ENCODE data around the gene SBF2. TPM values are rescaled to one million over a fixed set of nuclear protein-coding genes. Genes with fewer than 3 reads are reported as not detected.

Gene SBF2
- total and polyA plus RNA-seq, 9 of the 15 experiments (the other 6 are each of a cell fraction or from before 2014, with no cell fraction given), result 0.80 to 9.5 (median 5.0) TPM

- no peaks in the 10 kb centered on the region; the same call in 1 of the 2 replicates for H4K20me1 ChIP-seq (replicated peaks; ENCODE audit: control insufficient read depth, insufficient read depth, low read length)
- H3K79me2 ChIP-seq (ENCODE audit: control insufficient read depth, insufficient read depth, low read length), result no peaks in the 10 kb centered on the region
- no peak overlapping the region for H3K4me2 ChIP-seq (ENCODE audit: insufficient read depth, low read length)
- 0 out of 4 replicates have a peak overlapping the region, but pooled peaks of 1 of the 2 experiments have one; percentile 50 for H3K9ac ChIP-seq (ENCODE audit: insufficient read depth in 1 of 2, low read depth in 2 of 2, low read length in 2 of 2)
- H3K27ac ChIP-seq (ENCODE audit: extremely low read depth, low read depth, low read length), result no peak overlapping the region
- H3K9me1 ChIP-seq (ENCODE audit: control insufficient read depth, insufficient read depth, low read length), result no peaks in the 10 kb centered on the region
- H3K4me3 ChIP-seq, result no peak overlapping the region
- no peaks in the 10 kb centered on the region for H3K9me3 ChIP-seq (replicated peaks; ENCODE audit: control insufficient read depth, insufficient read depth, low read depth, low read length)
- CTCF ChIA-PET (ENCODE audit: low intra/inter-chr PET ratio), result no interaction called here
- BruUV-seq (replicated peaks), result no TSS peak
- DNase-seq (ENCODE audit: extremely low read depth in 1 of 4, low spot score in 3 of 4) (no peak), FAIRE-seq (no peak), ATAC-seq (no peak; the same call in 2 of the 3 replicates)
- no peaks in the 10 kb centered on the region for H3K4me1 ChIP-seq (replicated peaks in 1 of 2; ENCODE audit: control insufficient read depth in 2 of 2, insufficient read depth in 2 of 2, low read length in 2 of 2)
- in situ Hi-C loops (cut with MboI) (no loop called here), intact Hi-C loops (cut with micrococcal nuclease) (no loop called here)
- H3K27me3 ChIP-seq (ENCODE audit: control insufficient read depth in 2 of 2, insufficient read depth in 2 of 2, low read length in 2 of 2), result no peaks in the 10 kb centered on the region
- H3K36me3 ChIP-seq (ENCODE audit: control insufficient read depth, insufficient read depth, low read length), result no peaks in the 10 kb centered on the region
- 19% methylated on average over 2 of the region's 2 CpGs for WGBS (ENCODE audit: insufficient coverage, low coverage, missing lambda C conversion rate)
- H2AFZ ChIP-seq (ENCODE audit: low read depth, low read length), result no peak overlapping the region
- POLR2A ChIA-PET, result interaction anchor here (1.3 kb wide), 1 partner anchor 9 kb away, joined by 3 read pairs; no protein-coding TSS in a partner anchor
- TF ChIP-seq GTF2F1 (IDR thresholded peaks at IDR 0.05; ENCODE audit: low read depth, low read length) (no peak), CHD1 (IDR thresholded peaks at IDR 0.05; ENCODE audit: low read length) (no peak), XRCC5 (IDR thresholded peaks at IDR 0.05; ENCODE audit: low read depth, low read length) (no peak), MGA (IDR thresholded peaks at IDR 0.05) (no peak), SIN3A (IDR thresholded peaks at IDR 0.05; ENCODE audit: borderline replicate concordance in 2 of 2, control insufficient read depth in 1 of 2, low read depth in 2 of 2, low read length in 2 of 2) (no peak), TBP (optimal IDR thresholded peaks at IDR 0.05; ENCODE audit: low read depth, low read length) (no peak), MXD1 (CRISPR knock-in tag; IDR thresholded peaks at IDR 0.05; ENCODE audit: borderline replicate concordance, poor library complexity, severe bottlenecking) (no peak), ZZZ3 (IDR thresholded peaks at IDR 0.05) (no peak), ZFP1 (CRISPR knock-in tag; IDR thresholded peaks at IDR 0.05) (no peak)
Observed at GRCh38 chr11:9775398-9775779, 518.6 kb downstream of the SBF2 start.
